Measurements from ENCODE around the gene ACTR8. TPM values are rescaled to one million over a fixed set of nuclear protein-coding genes. Genes with fewer than 3 reads are reported as not detected.
A peak's percentile ranks its signal among the peaks of the same experiment; 100 is the strongest.

ACTR8 gene
- total and polyA plus RNA-seq, 2 of the 13 experiments (the other 11 are each of a cell fraction or from before 2014, with no cell fraction given): 15.5 to 29.0 TPM

- TF ChIP-seq ZGPAT (CRISPR knock-in tag; IDR thresholded peaks at IDR 0.05): peak; percentile 91
- TF ChIP-seq ZSCAN5A (CRISPR knock-in tag; IDR thresholded peaks at IDR 0.05; ENCODE audit: borderline replicate concordance): peak; percentile 87; the same call in 1 of the 2 replicates
- no peak for TF ChIP-seq FOXA1 (IDR thresholded peaks at IDR 0.05)
- peak; percentile 15; the same call in 1 of the 2 replicates for TF ChIP-seq FOXA1 (CRISPR knock-in tag; IDR thresholded peaks at IDR 0.05)
- TF ChIP-seq ZNF572 (CRISPR knock-in tag; IDR thresholded peaks at IDR 0.05): peak; percentile 74; the same call in 1 of the 2 replicates
- TF ChIP-seq IRF9 (CRISPR knock-in tag; IDR thresholded peaks at IDR 0.05; ENCODE audit: borderline replicate concordance): peak; percentile 74; the same call in 1 of the 2 replicates
- peak; percentile 71; the same call in 1 of the 2 replicates for TF ChIP-seq ZNF160 (CRISPR knock-in tag; IDR thresholded peaks at IDR 0.05)
- no peak for TF ChIP-seq RFX1 (IDR thresholded peaks at IDR 0.05)
- no peak for TF ChIP-seq NFE2 (CRISPR knock-in tag; IDR thresholded peaks at IDR 0.05)
- TF ChIP-seq ZNF614 (CRISPR knock-in tag; IDR thresholded peaks at IDR 0.05; ENCODE audit: borderline replicate concordance): peak; percentile 30; the same call in 1 of the 2 replicates
- peak; percentile 35; the same call in 1 of the 2 replicates for TF ChIP-seq ZSCAN9 (CRISPR knock-in tag; IDR thresholded peaks at IDR 0.05; ENCODE audit: borderline replicate concordance)
- TF ChIP-seq SPEN (CRISPR knock-in tag; IDR thresholded peaks at IDR 0.05; ENCODE audit: low read depth): peak; percentile 72; the same call in 1 of the 2 replicates
- peak; percentile 74 for TF ChIP-seq POGZ (CRISPR knock-in tag; IDR thresholded peaks at IDR 0.05)
- no peak for TF ChIP-seq SCMH1 (CRISPR knock-in tag; IDR thresholded peaks at IDR 0.05; ENCODE audit: borderline replicate concordance)
- TF ChIP-seq MIER3 (CRISPR knock-in tag; IDR thresholded peaks at IDR 0.05; ENCODE audit: borderline replicate concordance): peak; percentile 72; the same call in 1 of the 2 replicates
- no peak for TF ChIP-seq ZNF589 (CRISPR knock-in tag; conservative IDR thresholded peaks at IDR 0.05)
- TF ChIP-seq ZNF639 (CRISPR knock-in tag; conservative IDR thresholded peaks at IDR 0.05): 0 out of 2 replicates have a peak, but pooled peaks have one; percentile 68
- TF ChIP-seq ZMAT3 (CRISPR knock-in tag; conservative IDR thresholded peaks at IDR 0.05): no peak; the same call in 1 of the 2 replicates
- peak; percentile 67; the same call in 1 of the 2 replicates for TF ChIP-seq ZNF441 (CRISPR knock-in tag; IDR thresholded peaks at IDR 0.05; ENCODE audit: borderline replicate concordance)
- TF ChIP-seq ARNT (IDR thresholded peaks at IDR 0.05): no peak
- TF ChIP-seq DBP (CRISPR knock-in tag; IDR thresholded peaks at IDR 0.05; ENCODE audit: not compliant biosample characterization): no peak
- peak; percentile 62 for TF ChIP-seq ZNF883 (CRISPR knock-in tag; IDR thresholded peaks at IDR 0.05; ENCODE audit: not compliant biosample characterization)
- TF ChIP-seq ZNF292 (CRISPR knock-in tag; IDR thresholded peaks at IDR 0.05; ENCODE audit: borderline replicate concordance, low read depth): no peak
Observed at GRCh38 chr3:53881691-53882593, at the start of gene ACTR8 (continued).

Measured in HepG2 (cell line).